Motor neuron (in vitro differentiated cells): ENCODE measurements around the gene ANKDD1A. TPM values are rescaled to one million over a fixed set of nuclear protein-coding genes. Genes with fewer than 3 reads are reported as not detected.

ENCODE experiments used
- ATAC-seq, 8 experiments: fragments of 200-7000 bp; cut with Tn5 transposase; replicated peaks in 6 of 8; 2 replicates each; pipeline ENCODE4 v1.8.0; 2021; ENCODE audit warnings: mild to moderate bottlenecking in 8 of 8, moderate library complexity in 8 of 8
- H3K27ac ChIP-seq, 2 donors: fragments of 250-450 bp; sonication (Bioruptor Pico); 2 replicates each; pipeline ENCODE4 v1.9.0; 2021; ENCODE audit warnings: antibody characterized with exemption in 2 of 2, mild to moderate bottlenecking in 2 of 2, moderate library complexity in 1 of 2
- H3K4me1 ChIP-seq, 2 donors: fragments of 250-450 bp; sonication (Bioruptor Pico); replicated peaks in 1 of 2; 2 replicates each; pipeline ENCODE4 v1.6.1; 2021; ENCODE audit warnings: antibody characterized with exemption in 2 of 2, mild to moderate bottlenecking in 2 of 2, moderate library complexity in 1 of 2
- H3K4me3 ChIP-seq, 5 donors: fragments of 250-450 bp; sonication (Bioruptor Pico); 2 replicates each; pipeline ENCODE4 v1.9.0; 2021; ENCODE audit warnings: antibody characterized with exemption in 5 of 5, mild to moderate bottlenecking in 5 of 5, moderate library complexity in 4 of 5
- WGBS, 10 experiments: fragments of 450-650 bp; shearing (Covaris generic); methylation state at CpG; one replicate each; pipeline ENCODE4 v1.0.0; 2022; 5-methylcytosine and 5-hydroxymethylcytosine counted together
- in situ Hi-C, 9 experiments: fragments of 400-800 bp; cut with MboI; loops; one replicate each; pipeline ENCODE4 v1.15.0; 2021; ENCODE audit warnings: low sequenced_read_pairs in 9 of 9, low pct_unique_long_range_greater_than_20kb in 2 of 9; ENCODE audit not compliant: unreplicated experiment in 9 of 9
- total RNA-seq, 8 experiments: library from RNA; unstranded; fragments of 300-600 nt; gene quantifications; 2 replicates each; pipeline versions ENCODE4 v1.2.3 to v1.2.4, GENCODE V29; 2022

ANKDD1A gene
- total RNA-seq, 8 experiments from 2014 or later: 1.0 to 7.7 (median 3.4) TPM

GRCh38 chr15:64931381-64931780, 19.7 kb downstream of the ANKDD1A start:
- Histone ChIP-seq H3K4me3 (no peak overlapping the region), H3K4me1 (no peaks in the 10 kb centered on the region), H3K27ac (no peak overlapping the region)
- in situ Hi-C loops: no loop called here
- 80 to 100% (median 94%) methylated on average over 1 to 3 of the region's 8 CpGs; no CpG with 5 or more reads in 6 of the 10 experiments for WGBS, 10 experiments
- no peak for ATAC-seq

- ATAC-seq: no peak
- Histone ChIP-seq H3K4me1 (no peaks in the 10 kb centered on the region), H3K27ac (no peak overlapping the region), H3K4me3 (no peak overlapping the region)
- WGBS, 10 experiments: 67 to 100% (median 87%) methylated on average over 1 to 9 of the region's 11 CpGs; no CpG with 5 or more reads in 2 of the 10 experiments
- in situ Hi-C loops: no loop called here
Observed at GRCh38 chr15:64934023-64934422, 22.3 kb downstream of the ANKDD1A start.

- in situ Hi-C loops: no loop called here
- no peak overlapping the region for H3K27ac ChIP-seq
- no peak overlapping the region for H3K4me3 ChIP-seq
- H3K4me1 ChIP-seq: no peaks in the 10 kb centered on the region
- 33 to 100% (median 80%) methylated on average over 1 to 3 of the region's 3 CpGs; no CpG with 5 or more reads in 3 of the 10 experiments for WGBS, 10 experiments
- ATAC-seq: no peak
Observed at GRCh38 chr15:64938192-64938591, 26.5 kb downstream of the ANKDD1A start.

- no peak overlapping the region for H3K4me3 ChIP-seq
- no peaks in the 10 kb centered on the region for H3K4me1 ChIP-seq
- ATAC-seq: no peak
- no peak overlapping the region for H3K27ac ChIP-seq
- WGBS, 10 experiments: 0 to 100% (median 76%) methylated on average over 1 to 8 of the region's 8 CpGs; no CpG with 5 or more reads in 4 of the 10 experiments
- in situ Hi-C loops: no loop called here
Observed at GRCh38 chr15:64942356-64942755, 30.7 kb downstream of the ANKDD1A start.

GRCh38 chr15:64943512-64944225, 32.0 kb downstream of the ANKDD1A start:
- Histone ChIP-seq H3K4me3 (no peak overlapping the region), H3K27ac (no peak overlapping the region), H3K4me1 (no peaks in the 10 kb centered on the region)
- 57 to 100% (median 80%) methylated on average over 1 to 2 of the region's 6 CpGs; no CpG with 5 or more reads in 3 of the 10 experiments for WGBS, 10 experiments
- no peak for ATAC-seq
- in situ Hi-C loops: no loop called here

GRCh38 chr15:64944961-64945360, 33.3 kb downstream of the ANKDD1A start:
- in situ Hi-C loops: no loop called here
- ATAC-seq: no peak
- WGBS, 10 experiments: 67 to 100% (median 83%) methylated on average over 1 to 3 of the region's 4 CpGs; no CpG with 5 or more reads in 2 of the 10 experiments
- H3K4me1 ChIP-seq: no peaks in the 10 kb centered on the region
- H3K4me3 ChIP-seq: no peak overlapping the region
- H3K27ac ChIP-seq: no peak overlapping the region

GRCh38 chr15:64947211-64947610, 35.5 kb downstream of the ANKDD1A start:
- no peak for ATAC-seq
- Histone ChIP-seq H3K27ac (no peak overlapping the region), H3K4me1 (no peaks in the 10 kb centered on the region), H3K4me3 (no peak overlapping the region)
- in situ Hi-C loops: no loop called here
- 80 to 100% (median 87%) methylated on average over 1 to 3 of the region's 10 CpGs; no CpG with 5 or more reads in 6 of the 10 experiments for WGBS, 10 experiments

- in situ Hi-C loops: no loop called here
- ATAC-seq: peak in 2 of 8 experiments; percentile 20 to 40
- no peak overlapping the region for H3K4me3 ChIP-seq
- H3K4me1 ChIP-seq: no peaks in the 10 kb centered on the region
- H3K27ac ChIP-seq: no peak overlapping the region
- WGBS, 10 experiments: 21 to 100% (median 78%) methylated on average over 1 to 7 of the region's 9 CpGs
Observed at GRCh38 chr15:64948916-64949315, 37.2 kb downstream of the ANKDD1A start.

- no peaks in the 10 kb centered on the region for H3K4me1 ChIP-seq
- in situ Hi-C loops: no loop called here
- no peak overlapping the region for H3K27ac ChIP-seq
- ATAC-seq: peak in 3 of 8 experiments; percentile 32 to 60 (median 50)
- 13 to 100% (median 96%) methylated on average over 1 to 5 of the region's 11 CpGs; no CpG with 5 or more reads in 3 of the 10 experiments for WGBS, 10 experiments
- no peak overlapping the region for H3K4me3 ChIP-seq
Observed at GRCh38 chr15:64949383-64950186, 37.9 kb downstream of the ANKDD1A start.

- ATAC-seq: no peak
- no peaks in the 10 kb centered on the region for H3K4me1 ChIP-seq
- 67 to 100% (median 93%) methylated on average over 1 to 6 of the region's 6 CpGs; no CpG with 5 or more reads in 1 of the 10 experiments for WGBS, 10 experiments
Observed at GRCh38 chr15:64950888-64951287, 39.2 kb downstream of the ANKDD1A start.

GRCh38 chr15:64951777-64952418, 40.2 kb downstream of the ANKDD1A start:
- 84 to 99% (median 96%) methylated on average over 2 of the region's 2 CpGs for WGBS, 10 experiments
- in situ Hi-C loops: no loop called here
- Histone ChIP-seq H3K4me1 (no peaks in the 10 kb centered on the region), H3K4me3 (no peak overlapping the region), H3K27ac (no peak overlapping the region)
- no peak for ATAC-seq

More at GRCh38 chr15:64950888-64951287, 39.2 kb downstream of the ANKDD1A start:
- in situ Hi-C loops: no loop called here
- H3K27ac ChIP-seq: no peak overlapping the region
- H3K4me3 ChIP-seq: no peak overlapping the region

- no peak for ATAC-seq
- H3K27ac ChIP-seq: no peak overlapping the region
- 87 to 98% (median 95%) methylated on average over 2 to 3 of the region's 3 CpGs; no CpG with 5 or more reads in 1 of the 10 experiments for WGBS, 10 experiments
- in situ Hi-C loops: no loop called here
- no peak overlapping the region for H3K4me3 ChIP-seq
- no peaks in the 10 kb centered on the region for H3K4me1 ChIP-seq
Observed at GRCh38 chr15:64954395-64954794, 42.7 kb downstream of the ANKDD1A start.

- WGBS, 10 experiments: 34 to 96% (median 80%) methylated on average over 1 to 6 of the region's 9 CpGs; no CpG with 5 or more reads in 5 of the 10 experiments
- in situ Hi-C loops: no loop called here
Observed at GRCh38 chr15:64959128-64959527, 47.4 kb downstream of the ANKDD1A start.

More at GRCh38 chr15:64959128-64959527, 47.4 kb downstream of the ANKDD1A start:
- Histone ChIP-seq H3K27ac (no peak overlapping the region), H3K4me1 (no peaks in the 10 kb centered on the region), H3K4me3 (no peak overlapping the region)
- peak in 3 of 8 experiments; percentile 79 to 89 (median 84) for ATAC-seq
